Cardiac muscle cell (in vitro differentiated cells and primary cell): ENCODE results near the gene OR5D14. TPM values are rescaled to one million over a fixed set of nuclear protein-coding genes. Genes with fewer than 3 reads are reported as not detected.

ENCODE experiments used
- DNase-seq, 2 donors: peaks; one replicate each; pipeline versions ENCODE4 v3.0.0 to v3.0.0-alpha.2; 2010 to 2017; ENCODE audit warnings: low read depth in 1 of 2, low spot score in 1 of 2
- H3K27ac ChIP-seq: fragments of 200-600 bp; sonication (generic); 2 replicates; pipeline ENCODE4 v1.5.1; 2016
- H3K27me3 ChIP-seq: fragments of 200-600 bp; sonication (generic); 2 replicates; pipeline ENCODE4 v1.6.0; 2016; ENCODE audit warnings: control low read depth
- H3K36me3 ChIP-seq: fragments of 200-600 bp; sonication (generic); 2 replicates; pipeline ENCODE4 v1.5.1; 2016; ENCODE audit warnings: control low read depth
- H3K4me1 ChIP-seq: fragments of 200-600 bp; sonication (generic); 2 replicates; pipeline ENCODE4 v1.8.1; 2017; ENCODE audit warnings: low read depth, mild to moderate bottlenecking, mixed run types
- H3K4me3 ChIP-seq: fragments of 200-600 bp; sonication (generic); 2 replicates; pipeline ENCODE4 v1.5.1; 2016; ENCODE audit warnings: mild to moderate bottlenecking
- H3K9me3 ChIP-seq: fragments of 200-600 bp; sonication (generic); 2 replicates; pipeline ENCODE4 v1.5.1; 2017; ENCODE audit warnings: low read depth, mild to moderate bottlenecking, control low read depth
- polyA plus RNA-seq: library from polyadenylated mRNA; unstranded; fragments of >200 nt; fragmentation: Nextera tagmentation; extraction: Ambion mirVana; gene quantifications from 2 replicates; pipeline ENCODE4 v1.2.1, GENCODE V29; 2016
- total RNA-seq: library from RNA; depleted of rRNA; stranded (reverse); fragments of >200 nt; gene quantifications from 2 replicates; pipeline ENCODE4 v1.2.3, GENCODE V29; 2016
- TF ChIP-seq, protein P1 (sequence below): IDR thresholded peaks from 2 replicates; pipeline ENCODE4 v1.5.1; 2012; ENCODE audit warnings: low read depth, mild to moderate bottlenecking, low read length

Gene OR5D14
- not detected in 2 replicates for total RNA-seq
- not detected in 2 replicates for polyA plus RNA-seq

DNA sequence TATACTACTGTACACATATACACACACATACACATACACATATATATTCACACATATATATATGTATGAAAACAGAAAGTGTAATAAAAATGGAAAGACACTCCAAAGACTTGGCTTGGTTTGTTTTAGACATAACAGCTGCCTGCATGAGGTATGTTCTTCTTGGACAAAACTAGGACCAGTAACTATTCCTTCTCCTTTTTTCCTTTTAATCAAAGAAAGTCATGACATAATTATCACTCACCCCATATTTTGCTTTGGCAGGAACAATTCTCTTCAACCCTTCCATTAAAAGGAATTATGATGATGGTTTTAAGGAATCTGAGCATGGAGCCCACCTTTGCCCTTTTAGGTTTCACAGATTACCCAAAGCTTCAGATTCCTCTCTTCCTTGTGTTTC, at the start of gene OR5D14:
OR5D14 (plus strand) TSS at position 301 of the 400 bp plus-strand sequence; CDS start at position 301, 0 bp downstream.
- no peaks in the 10 kb centered on the region for H3K36me3 ChIP-seq
- no peak within 1 kb of the TSS for H3K27ac ChIP-seq
- H3K4me1 ChIP-seq = no peaks in the 10 kb centered on the region
- no peak for DNase-seq
- H3K4me3 ChIP-seq = no peak within 1 kb of the TSS
- TF ChIP-seq, protein P1, sequence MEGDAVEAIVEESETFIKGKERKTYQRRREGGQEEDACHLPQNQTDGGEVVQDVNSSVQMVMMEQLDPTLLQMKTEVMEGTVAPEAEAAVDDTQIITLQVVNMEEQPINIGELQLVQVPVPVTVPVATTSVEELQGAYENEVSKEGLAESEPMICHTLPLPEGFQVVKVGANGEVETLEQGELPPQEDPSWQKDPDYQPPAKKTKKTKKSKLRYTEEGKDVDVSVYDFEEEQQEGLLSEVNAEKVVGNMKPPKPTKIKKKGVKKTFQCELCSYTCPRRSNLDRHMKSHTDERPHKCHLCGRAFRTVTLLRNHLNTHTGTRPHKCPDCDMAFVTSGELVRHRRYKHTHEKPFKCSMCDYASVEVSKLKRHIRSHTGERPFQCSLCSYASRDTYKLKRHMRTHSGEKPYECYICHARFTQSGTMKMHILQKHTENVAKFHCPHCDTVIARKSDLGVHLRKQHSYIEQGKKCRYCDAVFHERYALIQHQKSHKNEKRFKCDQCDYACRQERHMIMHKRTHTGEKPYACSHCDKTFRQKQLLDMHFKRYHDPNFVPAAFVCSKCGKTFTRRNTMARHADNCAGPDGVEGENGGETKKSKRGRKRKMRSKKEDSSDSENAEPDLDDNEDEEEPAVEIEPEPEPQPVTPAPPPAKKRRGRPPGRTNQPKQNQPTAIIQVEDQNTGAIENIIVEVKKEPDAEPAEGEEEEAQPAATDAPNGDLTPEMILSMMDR = no peak
- H3K9me3 ChIP-seq = peaks cover 7% of the 10 kb centered on the region
- H3K27me3 ChIP-seq = no peaks in the 10 kb centered on the region

DNA sequence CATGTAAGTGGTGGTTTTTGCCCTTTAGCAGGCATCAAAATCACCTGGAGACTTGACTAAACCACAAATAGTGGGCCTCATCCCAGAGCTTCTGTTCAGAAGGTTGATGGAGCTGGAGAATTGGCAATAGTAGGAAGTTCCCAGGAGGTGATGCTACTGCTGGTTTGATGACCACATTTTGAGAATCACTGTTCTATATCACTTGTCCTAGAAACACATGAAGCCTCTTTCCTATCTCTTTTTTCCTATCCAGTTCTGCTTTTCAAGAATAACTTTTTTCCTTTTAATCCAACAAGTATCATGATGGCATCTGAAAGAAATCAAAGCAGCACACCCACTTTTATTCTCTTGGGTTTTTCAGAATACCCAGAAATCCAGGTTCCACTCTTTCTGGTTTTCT, 22.2 kb upstream of the OR5D14 start, which contains the start of gene OR5D13:
OR5D13 (plus strand) TSS at position 301 of the 400 bp plus-strand sequence; CDS start at position 301, 0 bp downstream.
- no peaks in the 10 kb centered on the region for H3K36me3 ChIP-seq
- H3K9me3 ChIP-seq = peaks cover 5% of the 10 kb centered on the region
- no peaks in the 10 kb centered on the region for H3K27me3 ChIP-seq
- no peak within 1 kb of the TSS for H3K4me3 ChIP-seq
- no peak for DNase-seq
- no peak within 1 kb of the TSS for H3K27ac ChIP-seq
- no peaks in the 10 kb centered on the region for H3K4me1 ChIP-seq
- TF ChIP-seq, protein P1 = no peak

DNA sequence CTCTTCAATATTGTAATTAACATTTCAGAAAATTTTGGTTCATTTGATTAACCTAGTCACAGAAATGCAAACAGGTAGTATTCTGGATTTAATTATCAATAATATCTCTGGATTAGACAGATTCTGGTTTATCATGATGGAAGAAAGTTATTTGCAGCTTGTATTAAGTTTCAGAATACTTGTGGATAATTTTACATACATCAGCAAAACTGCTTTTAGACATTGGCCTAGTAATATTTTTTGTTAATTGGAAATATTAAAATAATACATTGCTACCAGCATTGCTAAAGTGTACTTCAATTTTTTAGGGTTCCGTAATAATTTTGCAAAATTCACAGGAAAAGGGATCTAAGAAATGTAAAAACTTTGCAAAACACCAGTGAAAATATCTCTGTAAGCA, 3.8 kb upstream of the OR5D14 start:
- no peaks in the 10 kb centered on the region for H3K4me1 ChIP-seq
- H3K27ac ChIP-seq = no peak overlapping the region
- H3K9me3 ChIP-seq = peaks cover 7% of the 10 kb centered on the region
- TF ChIP-seq, protein P1 = no peak
- no peaks in the 10 kb centered on the region for H3K27me3 ChIP-seq
- no peaks in the 10 kb centered on the region for H3K36me3 ChIP-seq
- DNase-seq = no peak
- no peak overlapping the region for H3K4me3 ChIP-seq

DNA sequence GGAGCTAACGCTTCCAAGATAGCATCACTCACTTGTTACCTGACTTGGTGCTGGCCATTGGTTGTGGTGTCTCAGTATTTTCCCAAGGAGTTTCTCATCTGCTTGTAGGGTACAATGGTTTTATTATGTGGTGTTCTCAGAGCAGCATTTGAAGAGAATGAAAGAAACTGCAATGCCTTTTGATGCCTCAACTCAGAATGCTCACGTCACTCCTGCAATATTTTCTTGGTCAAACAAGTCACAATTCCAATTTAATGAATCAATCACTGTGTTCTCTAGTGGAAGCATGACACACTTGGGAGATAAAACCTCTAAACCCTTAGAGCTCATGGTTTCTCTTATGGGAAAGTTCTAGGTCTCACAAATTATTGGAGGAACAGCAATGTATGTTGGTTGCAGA, 2.0 kb upstream of the OR5D14 start:
- TF ChIP-seq, protein P1 = no peak
- H3K27ac ChIP-seq = no peak overlapping the region
- no peaks in the 10 kb centered on the region for H3K36me3 ChIP-seq
- H3K9me3 ChIP-seq = peaks cover 7% of the 10 kb centered on the region
- no peak overlapping the region for H3K4me3 ChIP-seq
- no peaks in the 10 kb centered on the region for H3K4me1 ChIP-seq
- no peaks in the 10 kb centered on the region for H3K27me3 ChIP-seq
- no peak for DNase-seq

DNA sequence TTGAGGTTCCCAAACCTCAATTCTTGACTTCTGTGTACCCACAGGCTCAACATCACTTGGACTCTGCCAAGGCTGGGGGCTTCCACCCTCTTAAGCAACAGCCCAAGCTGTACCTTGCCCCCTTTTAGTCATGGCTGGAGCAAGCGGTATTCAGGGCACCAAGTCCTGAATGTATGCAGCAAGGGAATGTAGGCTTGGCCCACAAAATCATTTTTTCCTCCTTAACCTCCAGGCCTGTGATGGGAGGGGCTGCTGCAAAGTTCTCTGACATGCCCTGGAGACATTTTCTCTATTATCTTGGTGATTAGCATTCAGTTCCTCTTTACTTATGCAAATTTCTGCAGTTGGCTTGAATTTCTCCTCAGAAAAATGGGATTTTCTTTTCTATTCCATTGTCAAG, 10.9 kb downstream of the OR5D14 start:
- Histone ChIP-seq H3K4me1 (no peaks in the 10 kb centered on the region), H3K36me3 (no peaks in the 10 kb centered on the region), H3K27me3 (no peaks in the 10 kb centered on the region), H3K9me3 (no peaks in the 10 kb centered on the region), H3K4me3 (no peak overlapping the region), H3K27ac (no peak overlapping the region)
- TF ChIP-seq, protein P1 = no peak
- no peak for DNase-seq

DNA sequence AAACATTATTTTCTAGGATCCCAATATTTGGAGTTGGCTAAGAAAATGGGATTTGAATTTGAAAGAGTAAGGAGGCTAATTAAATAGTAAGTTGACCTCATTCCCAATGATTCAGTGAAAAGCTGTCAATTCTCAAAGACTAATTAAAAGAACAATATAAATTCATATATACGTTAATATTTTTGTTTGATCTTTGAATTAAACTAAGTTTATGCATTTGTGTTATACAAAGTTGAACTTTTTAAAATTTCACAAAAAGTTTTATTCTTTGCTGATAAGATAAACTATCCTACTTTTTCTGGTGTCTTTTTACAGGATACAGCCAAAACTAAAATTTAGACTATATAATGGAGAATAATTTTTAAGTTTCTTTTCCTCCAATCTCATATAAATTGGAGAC, 15.7 kb downstream of the OR5D14 start, which contains the start of gene OR5L1:
OR5L1 (plus strand) TSS at position 301 of the 400 bp plus-strand sequence. CDS start 100 bp downstream, outside the sequence.
- Histone ChIP-seq H3K4me1 (no peaks in the 10 kb centered on the region), H3K4me3 (no peak within 1 kb of the TSS), H3K9me3 (no peaks in the 10 kb centered on the region), H3K36me3 (no peaks in the 10 kb centered on the region), H3K27me3 (no peaks in the 10 kb centered on the region), H3K27ac (no peak within 1 kb of the TSS)
- DNase-seq = no peak
- TF ChIP-seq, protein P1 = no peak
